HG03135 (cell line): ENCODE measurements around the gene SLAMF6.
"Not testable (repeated sequence)": the region's sequence is repeated elsewhere in the genome, so short reads cannot be mapped to it uniquely, and the experiment has no call there.

Experiments
- ATAC-seq: cut with Tn5 transposase; IDR thresholded peaks from one replicate; pipeline ENCODE4 v1.9.1; 2021; ENCODE audit warnings: mild to moderate bottlenecking, moderate library complexity; ENCODE audit not compliant: unreplicated experiment

SLAMF6 gene

GRCh38 chr1:160522622-160523345, at the start of gene SLAMF6:
Gene SLAMF6 (minus strand): TSS chr1:160523255. CDS start chr1:160523192, 63 bp downstream.
- ATAC-seq = no peak

GRCh38 chr1:160570840-160571239, 47.8 kb upstream of the SLAMF6 start:
- no peak for ATAC-seq

- ATAC-seq = no peak
Observed at GRCh38 chr1:160569806-160570205, 46.8 kb upstream of the SLAMF6 start.

- ATAC-seq = no peak
Observed at GRCh38 chr1:160567858-160568682, 45.0 kb upstream of the SLAMF6 start.

DNA sequence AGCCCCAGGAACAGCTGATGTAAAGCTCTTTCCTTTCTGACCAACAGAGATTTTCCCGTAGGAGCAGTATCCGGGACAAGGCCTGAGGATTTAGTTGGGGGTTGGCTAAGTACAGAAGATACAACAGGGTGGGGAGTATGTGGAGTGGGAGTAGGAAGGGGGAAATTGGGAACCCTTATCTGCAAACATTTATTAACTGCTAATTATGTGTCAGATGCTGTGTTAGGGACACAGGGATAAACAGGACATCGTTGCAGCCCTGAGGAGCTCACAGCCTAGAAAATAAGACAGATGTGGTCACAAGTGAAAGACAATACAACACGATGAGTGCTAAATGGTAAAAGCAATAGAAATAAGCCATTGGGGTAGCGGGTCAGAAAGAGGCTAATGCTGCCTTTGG, 44.3 kb upstream of the SLAMF6 start:
- no peak for ATAC-seq

GRCh38 chr1:160565564-160565963, 42.5 kb upstream of the SLAMF6 start:
- no peak for ATAC-seq

DNA sequence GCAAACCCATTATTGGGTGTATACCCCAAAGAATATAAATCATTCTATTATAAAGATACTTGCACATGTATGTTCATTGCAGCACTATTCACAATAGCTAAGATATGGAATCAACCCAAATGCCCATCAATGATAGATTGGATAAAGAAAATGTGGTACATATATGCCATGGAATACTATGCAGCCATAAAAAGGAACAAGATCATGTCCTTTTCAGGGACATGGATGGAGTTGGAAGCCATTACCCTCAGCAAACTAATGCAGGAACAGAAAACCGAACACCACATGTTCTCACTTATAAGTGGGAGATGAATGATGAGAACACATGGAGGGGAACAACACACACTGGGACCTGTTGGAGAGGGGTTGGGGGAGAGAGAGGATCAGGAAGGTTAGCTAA, 40.2 kb upstream of the SLAMF6 start:
- ATAC-seq = not testable (repeated sequence)

GRCh38 chr1:160562745-160563144, 39.7 kb upstream of the SLAMF6 start:
- not testable (repeated sequence) for ATAC-seq

DNA sequence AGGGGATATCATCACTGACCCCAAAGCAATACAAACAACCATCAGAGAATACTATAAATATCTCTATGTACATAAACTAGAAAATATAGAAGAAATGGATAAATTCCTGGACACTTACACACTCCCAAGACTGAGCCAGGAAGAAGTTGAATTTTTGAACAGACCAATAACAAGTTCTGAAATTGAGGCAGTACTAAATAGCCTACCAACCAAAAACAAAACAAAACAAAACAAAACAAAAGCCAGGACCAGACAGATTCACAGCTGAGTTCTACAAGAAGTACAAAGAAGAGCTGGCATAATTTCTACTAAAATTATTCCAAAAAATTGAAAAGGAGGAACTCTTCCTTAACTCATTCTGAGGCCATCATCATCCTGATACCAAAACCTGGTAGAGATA, 37.8 kb upstream of the SLAMF6 start:
- no peak for ATAC-seq

DNA sequence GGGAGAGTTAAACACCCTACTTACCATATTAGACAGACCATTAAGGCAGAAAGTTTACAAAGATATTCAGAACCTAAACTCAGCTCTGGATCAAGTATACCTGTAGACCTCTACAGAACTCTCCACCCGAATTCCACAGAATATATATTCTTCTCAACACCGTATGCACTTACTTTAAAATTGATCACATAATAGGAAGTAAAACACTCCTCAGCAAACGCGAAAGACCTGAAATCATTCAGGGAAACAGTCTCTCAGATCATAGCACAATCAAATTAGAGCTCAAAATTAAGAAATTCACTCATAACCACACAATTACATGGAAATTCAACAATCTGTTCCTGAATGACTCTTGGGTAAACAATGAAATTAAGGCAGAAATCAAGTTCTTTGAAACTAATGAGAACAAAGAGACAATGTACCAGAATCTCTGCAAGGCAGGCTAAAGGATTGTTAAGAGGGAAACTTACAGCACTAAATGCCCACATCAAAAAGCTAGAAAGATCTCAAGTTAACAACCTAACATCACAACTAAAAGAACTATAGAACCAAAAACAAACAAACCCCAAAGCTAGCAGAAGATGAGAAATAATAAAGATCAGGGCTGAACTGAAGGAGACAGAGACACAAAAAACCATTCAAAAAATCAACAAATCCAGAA, 37.1 kb upstream of the SLAMF6 start:
- ATAC-seq = no peak

DNA sequence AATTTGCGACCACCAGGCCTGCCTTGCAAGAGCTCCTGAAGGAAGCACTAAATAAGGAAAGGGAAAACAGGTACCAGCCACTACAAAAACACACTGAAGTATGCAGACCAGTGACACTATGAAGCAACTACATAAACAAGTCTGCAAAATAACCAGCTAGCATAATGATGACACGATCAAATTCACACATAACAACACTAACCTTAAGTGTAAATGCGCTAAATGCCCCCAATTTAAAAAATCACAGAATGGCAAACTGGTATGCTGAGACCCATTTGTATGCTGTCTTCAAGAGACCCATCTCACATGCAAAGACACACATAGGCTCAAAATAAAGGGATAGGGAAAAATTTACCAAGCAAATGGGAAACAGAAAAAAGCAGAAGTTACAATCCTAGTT, 36.4 kb upstream of the SLAMF6 start:
- ATAC-seq = not testable (repeated sequence)

DNA sequence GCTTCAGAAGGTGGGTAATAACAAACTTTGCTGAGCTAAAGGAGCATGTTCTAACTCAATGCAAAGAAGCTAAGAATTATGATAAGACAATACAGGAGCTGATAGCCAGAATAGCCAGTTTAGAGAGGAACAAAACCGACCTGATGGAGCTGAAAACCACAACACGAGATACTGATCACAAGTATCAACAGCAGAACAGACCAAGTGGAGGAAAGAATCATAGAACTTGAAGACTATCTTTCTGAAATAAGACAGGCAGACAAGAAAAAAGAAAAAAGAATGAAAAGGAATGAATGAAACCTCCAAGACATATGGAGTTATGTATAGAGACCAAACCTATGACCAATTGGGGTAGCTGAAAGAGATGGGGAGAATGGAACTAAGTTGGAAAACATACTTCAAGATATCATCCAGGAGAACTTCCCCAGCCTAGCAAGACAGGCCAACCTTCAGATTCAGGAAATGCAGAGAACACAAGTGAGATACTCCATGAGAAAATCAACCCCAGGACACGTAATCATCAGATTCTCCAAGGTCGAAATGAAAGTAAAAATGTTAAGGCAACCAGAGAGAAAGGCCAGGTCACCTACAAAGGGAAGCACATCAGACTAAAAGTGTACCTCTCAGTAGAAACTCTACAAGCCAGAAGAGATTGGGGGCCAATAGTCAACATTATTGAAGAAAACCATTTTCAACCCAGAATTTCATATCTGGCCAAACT, 35.8 kb upstream of the SLAMF6 start:
- no peak for ATAC-seq

DNA sequence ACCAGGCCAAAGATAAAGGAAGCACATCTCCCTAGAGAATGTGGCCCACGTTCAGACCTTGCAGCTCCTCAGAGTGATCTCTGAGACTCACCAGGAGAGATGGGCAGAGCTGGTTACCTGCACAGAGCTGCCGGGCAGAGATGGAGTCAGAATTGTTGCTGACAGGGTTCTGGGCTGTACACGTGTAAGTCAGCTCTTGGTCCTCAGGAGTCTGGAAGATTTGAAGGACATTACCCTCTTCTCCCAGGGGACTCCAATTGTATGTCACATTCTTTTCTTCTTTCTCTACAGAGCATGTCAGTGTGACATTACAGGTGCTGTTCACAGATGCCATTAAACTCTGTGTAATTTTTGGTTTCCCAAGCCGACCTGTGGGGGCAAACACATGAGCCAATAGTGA, 30.7 kb upstream of the SLAMF6 start:
- ATAC-seq = no peak

DNA sequence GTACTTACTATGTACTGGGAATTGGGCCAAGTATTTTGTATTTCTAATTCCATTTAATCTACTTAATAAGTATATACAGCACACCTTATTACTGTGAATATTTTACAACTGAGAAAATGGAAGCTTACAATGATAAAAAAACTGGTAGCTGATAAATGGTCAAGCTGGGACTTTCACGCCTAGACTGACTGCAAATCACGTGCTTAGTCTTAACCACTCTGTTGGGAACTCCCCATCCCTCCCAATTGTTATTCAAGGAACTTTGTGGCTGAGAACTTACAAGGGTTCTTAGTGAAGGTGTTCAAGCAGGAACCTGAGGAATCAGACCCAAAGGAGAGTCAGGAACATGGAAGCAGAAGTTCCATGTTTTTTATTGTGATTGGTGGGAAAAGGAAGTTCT, 29.4 kb upstream of the SLAMF6 start:
- no peak for ATAC-seq

DNA sequence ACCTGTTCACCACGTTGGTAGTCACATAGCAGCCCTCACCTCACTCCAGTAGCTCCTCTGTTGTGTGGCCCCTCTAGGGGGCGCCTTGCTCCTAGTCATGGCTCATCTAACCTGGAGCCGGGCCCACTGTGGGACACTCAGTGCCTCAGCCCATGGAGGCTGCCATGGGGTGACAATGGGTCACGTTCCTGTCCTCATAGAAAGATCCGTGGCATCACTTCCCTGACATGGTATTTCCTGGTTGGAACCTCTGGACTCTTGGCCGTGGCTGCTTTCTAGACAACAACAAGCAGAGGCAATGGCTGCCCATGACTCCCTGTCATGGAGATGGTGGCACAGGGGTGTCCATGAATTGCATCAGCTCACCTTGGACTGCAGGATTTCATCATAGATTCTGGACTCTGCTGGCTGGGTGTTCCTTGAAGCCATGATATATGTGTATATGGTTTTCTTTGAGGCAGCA, 27.5 kb upstream of the SLAMF6 start:
- no peak for ATAC-seq

GRCh38 chr1:160549665-160550006, 26.6 kb upstream of the SLAMF6 start:
- ATAC-seq = no peak

DNA sequence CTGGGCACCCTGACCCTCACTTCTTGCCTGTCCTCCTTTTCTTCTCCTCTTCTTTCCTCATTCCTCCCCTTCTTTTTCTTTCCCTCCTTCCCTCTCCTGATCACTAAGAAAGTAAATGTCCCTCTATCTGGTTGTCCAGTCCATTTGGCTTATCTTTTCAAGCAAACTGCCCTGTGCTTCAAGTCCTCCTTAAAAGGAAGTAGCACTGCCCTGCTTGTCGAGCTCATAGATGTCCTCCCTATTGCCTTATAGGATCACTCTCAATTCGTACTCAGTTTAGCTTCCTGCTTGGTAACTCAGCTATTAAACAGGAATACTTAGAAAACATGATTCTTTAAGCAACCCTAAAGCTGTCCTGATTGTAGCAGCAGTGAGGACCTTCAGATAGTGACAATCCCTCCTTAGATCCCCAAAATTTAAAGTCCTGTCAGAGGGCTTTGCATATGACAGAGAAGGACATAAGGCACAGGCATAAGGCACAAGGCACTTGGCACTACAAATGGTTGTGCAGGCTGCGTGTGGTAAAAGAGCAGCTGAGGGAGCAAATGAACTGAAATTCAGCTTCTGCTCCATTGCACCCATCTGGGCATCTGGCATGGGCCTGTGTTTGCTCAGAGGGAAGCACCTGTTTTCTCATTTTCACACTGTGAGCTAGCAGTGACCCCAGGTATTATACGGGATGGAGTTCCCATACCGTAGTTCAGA, 26.1 kb upstream of the SLAMF6 start:
- ATAC-seq = peak; percentile 59

DNA sequence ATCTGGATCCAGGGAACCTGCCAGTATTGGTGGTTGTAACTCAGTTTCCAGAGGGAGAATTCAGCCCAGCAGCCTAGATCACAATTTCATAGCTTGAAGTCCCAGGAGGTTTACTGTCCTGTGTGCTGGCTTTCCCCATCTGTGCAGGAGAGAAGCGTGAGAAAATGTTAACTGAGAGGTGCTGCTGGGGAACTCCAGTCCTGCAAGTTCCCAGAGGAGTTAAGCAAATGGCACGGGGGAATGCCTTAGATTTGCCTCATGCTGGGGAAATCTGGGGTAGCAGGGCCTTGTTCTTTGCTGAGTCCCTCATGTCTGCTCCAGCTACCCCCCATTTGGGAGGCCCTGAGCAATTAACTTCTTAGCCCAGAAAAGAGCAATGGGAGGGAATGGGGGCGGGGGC, 25.1 kb upstream of the SLAMF6 start:
- no peak for ATAC-seq

DNA sequence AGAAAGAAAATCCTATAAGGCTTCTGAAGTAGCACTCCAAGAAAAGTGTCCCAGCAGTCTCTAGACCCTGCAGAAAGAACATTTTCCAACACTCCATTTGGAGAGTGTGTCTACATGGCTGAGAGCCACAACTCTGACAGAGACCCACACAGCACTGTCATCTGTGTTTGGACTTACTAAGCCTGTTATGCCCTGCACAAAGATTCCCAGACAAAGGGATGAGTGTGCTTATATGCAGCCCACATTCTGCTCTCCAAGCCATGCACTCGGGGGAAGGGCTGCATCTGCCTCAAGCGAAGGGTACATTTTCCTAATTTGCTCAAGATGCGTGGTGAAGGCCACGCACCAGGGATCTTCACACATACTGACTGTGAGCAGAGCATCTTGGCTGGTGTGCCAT, 24.4 kb upstream of the SLAMF6 start:
- no peak for ATAC-seq

- ATAC-seq = no peak
Observed at GRCh38 chr1:160546942-160547341, 23.9 kb upstream of the SLAMF6 start.
